ENCODE measurements around the gene JAZF1.

The JAZF1 gene

DNA sequence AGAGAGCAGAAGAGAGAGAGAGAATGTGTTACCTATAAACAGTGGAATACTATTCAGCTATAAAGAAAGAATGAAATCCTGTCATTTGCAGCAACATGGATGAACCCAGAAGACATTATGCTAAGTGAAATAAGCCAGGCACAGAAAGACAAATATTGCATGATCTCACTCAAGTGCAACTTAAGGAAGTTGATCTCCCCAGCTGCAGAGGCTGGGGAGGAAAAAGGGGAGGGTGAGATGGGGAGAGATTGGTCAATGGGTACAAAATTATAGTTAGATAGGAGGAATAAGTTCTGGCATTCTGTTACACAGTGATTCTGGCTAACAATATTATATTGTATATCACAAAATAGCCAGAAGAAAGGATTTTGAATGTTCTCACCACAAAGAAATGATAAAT, 11.2 kb upstream of the JAZF1 start:
- no peak for DNase-seq (ENCODE audit: low read depth in 3 of 3)

DNA sequence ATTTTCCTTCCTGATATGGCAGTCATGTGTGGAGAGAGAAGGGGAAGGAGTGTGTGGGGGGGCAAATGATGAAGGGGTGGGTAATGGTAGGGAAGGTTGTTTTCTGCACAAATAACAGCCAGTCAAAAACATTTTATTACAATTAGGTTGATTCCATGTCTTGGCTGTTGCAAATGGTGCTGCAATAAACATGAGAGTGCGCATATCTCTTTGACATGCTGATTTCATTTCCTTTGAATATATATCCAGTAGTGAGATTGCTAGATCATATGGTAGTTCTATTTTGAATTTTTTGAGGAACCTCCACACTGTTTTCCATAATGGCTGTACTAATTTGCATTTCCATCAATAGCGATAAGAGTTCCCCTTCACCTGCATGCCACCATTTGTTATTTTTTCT, 10.6 kb upstream of the JAZF1 start:
- DNase-seq (ENCODE audit: low read depth in 3 of 3) = no peak

- no peak for DNase-seq (ENCODE audit: low read depth in 3 of 3)
Observed at GRCh38 chr7:28190077-28190710, 9.6 kb upstream of the JAZF1 start.

DNA sequence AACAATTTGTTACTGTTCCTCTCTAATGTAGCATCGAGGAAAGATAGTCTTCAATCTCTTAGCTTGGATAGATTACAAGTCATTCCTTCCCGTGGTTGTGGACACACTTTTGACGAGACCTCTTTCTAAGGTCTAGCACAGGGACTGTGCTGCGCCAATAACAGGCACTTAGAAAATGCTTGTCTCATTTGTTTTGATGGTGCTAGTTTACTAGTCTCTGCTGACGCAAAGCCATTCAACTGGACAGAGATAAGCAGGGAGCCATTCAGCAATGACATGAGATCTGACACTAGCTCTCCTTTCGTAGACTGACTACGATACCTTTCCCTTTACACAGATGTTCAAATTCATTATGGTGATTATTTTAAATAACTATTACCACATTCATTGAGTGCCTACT, 6.4 kb upstream of the JAZF1 start:
- no peak for DNase-seq (ENCODE audit: low read depth in 3 of 3)

DNA sequence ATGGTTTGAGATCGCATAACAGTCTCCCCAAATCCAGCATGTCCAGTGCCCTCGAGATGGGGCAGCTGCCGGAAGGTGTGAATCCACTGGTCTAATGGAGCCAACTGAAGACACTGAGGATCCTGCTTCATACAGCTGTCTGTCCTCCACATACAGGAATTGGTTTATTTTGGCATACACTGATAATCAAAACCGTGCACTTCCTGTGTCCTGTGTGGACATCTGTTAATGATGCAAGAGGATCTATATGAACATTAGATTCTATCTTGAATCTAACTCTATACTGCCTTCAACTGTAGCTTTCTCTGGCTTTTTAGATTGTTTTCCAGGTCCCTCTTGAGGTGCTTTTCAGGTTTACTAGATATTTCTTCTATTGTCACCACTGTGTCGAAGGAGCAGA, 3.0 kb upstream of the JAZF1 start:
- DNase-seq (ENCODE audit: low read depth in 3 of 3) = no peak

DNA sequence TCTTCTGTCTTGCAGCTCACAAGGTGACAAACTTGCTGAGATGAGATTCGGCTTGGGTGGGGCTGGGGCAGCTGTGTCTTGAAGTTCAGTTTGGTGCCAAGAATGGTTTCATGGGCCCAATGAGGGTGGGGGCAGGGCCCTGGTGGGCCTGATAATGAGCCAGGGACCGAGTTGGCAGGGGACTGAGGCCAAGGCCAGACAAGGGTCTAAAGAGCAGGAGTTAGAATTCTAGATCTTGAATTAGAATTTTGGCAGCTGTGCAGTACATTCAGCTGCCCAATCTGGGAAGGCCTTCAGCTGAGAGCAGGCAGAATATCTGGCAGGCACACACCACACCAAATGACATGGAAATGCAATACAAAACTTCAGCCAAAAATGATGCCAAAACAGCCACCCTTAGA, 1.5 kb upstream of the JAZF1 start:
- no peak for DNase-seq (ENCODE audit: low read depth in 3 of 3)

- no peak for DNase-seq (ENCODE audit: low read depth in 3 of 3)
Observed at GRCh38 chr7:28181416-28181815, 821 bp upstream of the JAZF1 start.

- DNase-seq (ENCODE audit: low read depth in 3 of 3) = no peak
Observed at GRCh38 chr7:28180031-28180363, 598 bp downstream of the JAZF1 start.

DNA sequence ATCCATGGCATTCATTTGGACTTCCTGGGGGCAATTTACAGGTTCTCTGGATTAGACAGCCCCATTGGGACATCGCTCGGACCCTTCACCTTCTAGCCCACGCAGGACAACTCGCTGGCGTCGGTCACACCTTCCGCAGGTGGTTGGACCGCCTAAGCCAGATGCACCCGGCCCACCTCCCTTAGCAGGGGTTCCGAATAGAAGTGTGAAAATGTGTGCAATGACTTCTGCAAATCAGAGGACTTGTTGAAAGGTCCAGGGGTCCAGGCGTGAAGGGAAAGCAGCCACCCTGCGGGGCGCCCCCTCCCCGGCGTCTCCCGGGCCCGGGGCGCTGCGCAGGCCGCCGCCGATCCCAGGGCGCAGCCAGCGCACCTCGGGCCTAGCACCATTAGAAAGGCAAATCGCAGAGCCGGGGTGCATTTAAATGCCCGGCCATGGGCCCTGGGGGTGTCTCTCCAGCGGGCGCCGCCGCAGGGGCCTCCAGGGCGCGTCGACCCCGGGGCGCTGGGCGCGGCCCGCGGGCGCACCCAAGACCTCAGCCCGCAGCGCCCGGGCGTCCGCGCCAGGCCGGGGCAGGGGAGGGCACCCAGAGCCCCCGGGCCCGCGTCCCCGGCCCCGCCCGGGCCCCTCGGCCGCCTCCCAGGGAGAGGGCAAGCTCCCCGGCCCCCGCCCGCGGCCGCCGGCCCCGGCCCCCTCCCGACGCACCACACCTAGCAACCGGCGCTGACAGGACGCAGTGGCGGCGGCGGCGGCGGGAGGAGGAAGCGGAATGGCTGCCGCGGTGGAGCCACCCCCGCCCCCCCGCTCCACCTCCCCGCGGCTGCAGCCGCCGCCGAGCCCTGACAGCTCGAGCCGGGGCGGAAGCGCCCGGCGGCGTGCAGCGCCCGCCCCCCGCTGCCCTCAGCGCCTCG, 1.2 kb downstream of the JAZF1 start:
- DNase-seq (ENCODE audit: low read depth in 3 of 3) = peak; percentile 41 to 50 (median 46)

- no peak for DNase-seq (ENCODE audit: low read depth in 3 of 3)
Observed at GRCh38 chr7:28178599-28178998, 2.0 kb downstream of the JAZF1 start.

DNA sequence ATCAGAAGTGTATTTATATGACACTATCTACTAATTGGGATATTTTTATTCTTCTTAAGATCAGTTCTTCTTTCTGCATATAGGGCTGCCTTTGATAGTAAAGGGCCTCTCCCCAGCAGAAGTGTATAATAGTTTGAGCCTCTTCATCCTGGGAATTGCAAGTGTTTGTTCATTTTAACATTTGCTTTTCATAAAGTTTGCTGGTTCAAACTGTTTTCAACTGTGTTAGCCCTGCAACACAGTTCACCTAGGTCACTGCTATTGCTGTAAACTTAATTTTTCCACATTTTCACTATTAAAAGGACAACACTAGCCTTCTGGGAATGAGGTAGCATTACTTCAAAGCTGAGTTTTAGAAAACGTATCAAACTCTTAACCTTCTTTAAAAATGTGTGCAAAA, 2.8 kb downstream of the JAZF1 start:
- DNase-seq (ENCODE audit: low read depth in 3 of 3) = no peak

DNA sequence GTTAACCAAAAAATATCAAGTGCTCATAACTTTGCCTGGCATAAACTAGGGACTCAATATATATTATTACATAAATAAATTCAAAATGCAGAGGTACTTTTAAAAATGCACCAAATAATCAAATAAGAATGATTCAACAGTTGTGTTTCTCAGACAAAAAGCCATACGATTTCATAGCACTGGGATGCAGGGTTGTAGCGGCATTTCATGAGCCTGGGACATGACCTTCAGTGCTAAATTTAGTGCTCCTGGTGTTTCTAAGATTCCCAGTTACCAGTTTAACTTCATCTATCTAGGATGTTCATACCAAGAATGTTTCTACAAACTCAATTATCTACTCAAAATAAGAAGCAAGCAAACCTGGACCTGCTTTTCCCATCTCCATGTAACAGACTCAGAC, 4.0 kb downstream of the JAZF1 start:
- no peak for DNase-seq (ENCODE audit: low read depth in 3 of 3)

DNA sequence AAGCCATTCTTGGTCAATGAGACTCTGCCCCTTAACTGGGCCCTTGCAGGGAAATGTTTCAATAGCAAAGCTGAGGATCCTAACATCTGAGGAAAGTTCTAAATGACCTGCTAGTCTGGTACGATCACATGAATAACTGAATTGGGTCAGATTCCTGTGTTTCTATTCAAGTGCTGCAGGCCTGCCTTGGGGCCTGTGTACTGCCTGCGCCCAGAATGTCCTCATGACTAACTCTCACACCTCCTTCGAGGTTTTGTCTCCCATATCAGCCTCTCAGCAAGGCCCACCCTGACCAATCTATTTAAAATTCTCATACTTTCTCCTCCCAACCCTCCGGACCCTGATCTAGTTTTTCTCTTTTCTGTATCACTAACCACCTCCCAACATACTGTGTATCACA, 4.4 kb downstream of the JAZF1 start:
- DNase-seq (ENCODE audit: low read depth in 3 of 3) = no peak

DNA sequence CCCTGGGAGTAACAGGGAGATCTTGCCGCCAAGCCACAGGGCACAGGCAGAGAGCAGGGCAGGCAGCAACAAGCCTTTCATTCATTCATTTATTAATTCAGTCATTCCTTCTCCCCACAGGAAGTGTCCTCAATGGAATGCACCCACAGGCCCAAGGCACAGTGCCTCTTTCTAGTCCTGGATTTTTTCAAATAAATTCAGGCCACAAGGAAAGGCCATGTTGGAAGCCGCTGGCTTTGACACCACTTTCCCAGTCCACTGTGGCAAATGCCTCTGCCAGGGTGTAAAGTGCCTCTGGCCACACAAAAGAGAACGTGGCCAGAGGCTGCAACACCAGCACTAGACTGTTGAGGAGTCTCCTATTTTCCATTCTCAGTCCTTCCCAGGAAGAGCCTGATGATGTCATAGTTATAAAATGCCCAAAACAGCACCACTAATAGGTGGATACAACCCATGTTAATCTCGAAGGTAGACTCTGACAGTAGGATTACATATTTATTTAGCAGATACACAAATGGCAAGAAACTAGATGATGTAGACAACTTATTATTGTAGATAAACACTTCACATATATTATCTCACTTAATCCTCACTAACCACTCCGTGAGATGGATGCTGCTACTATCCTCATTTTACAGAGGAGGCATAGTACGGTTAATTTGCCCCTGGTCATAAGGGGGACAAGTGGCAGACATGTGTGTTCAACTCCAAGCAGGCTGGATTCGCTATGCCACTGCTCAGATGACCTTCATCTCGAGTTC, 5.5 kb downstream of the JAZF1 start:
- no peak for DNase-seq (ENCODE audit: low read depth in 3 of 3)

- no peak for DNase-seq (ENCODE audit: low read depth in 3 of 3)
Observed at GRCh38 chr7:28174442-28174841, 6.2 kb downstream of the JAZF1 start.

- no peak for DNase-seq (ENCODE audit: low read depth in 3 of 3)
Observed at GRCh38 chr7:28173531-28173930, 7.1 kb downstream of the JAZF1 start.

DNA sequence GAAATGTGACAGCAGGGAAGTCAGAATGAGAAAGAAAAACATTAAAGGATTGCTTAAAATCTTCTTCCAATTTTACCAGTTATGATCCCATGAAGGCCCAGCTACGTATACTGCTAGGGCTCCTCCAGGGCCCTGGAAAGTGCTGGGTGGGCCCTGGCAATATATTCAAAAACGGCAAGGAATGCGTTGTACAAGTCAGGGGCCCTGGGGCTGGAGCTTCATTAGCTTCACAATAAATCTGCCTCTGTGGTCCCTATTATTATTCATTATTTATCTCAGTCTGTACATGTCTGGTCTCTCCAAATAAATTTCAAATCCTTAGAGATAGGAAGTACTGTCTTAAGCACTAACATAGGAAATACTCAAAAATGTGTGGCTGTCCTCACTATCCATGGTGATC, 7.6 kb downstream of the JAZF1 start:
- DNase-seq (ENCODE audit: low read depth in 3 of 3) = no peak

GRCh38 chr7:28170701-28171100, 9.9 kb downstream of the JAZF1 start:
- DNase-seq (ENCODE audit: low read depth in 3 of 3) = no peak

- no peak for DNase-seq (ENCODE audit: low read depth in 3 of 3)
Observed at GRCh38 chr7:28169230-28169629, 11.4 kb downstream of the JAZF1 start.

GRCh38 chr7:28168393-28169158, 12.0 kb downstream of the JAZF1 start:
- no peak for DNase-seq (ENCODE audit: low read depth in 3 of 3)

DNA sequence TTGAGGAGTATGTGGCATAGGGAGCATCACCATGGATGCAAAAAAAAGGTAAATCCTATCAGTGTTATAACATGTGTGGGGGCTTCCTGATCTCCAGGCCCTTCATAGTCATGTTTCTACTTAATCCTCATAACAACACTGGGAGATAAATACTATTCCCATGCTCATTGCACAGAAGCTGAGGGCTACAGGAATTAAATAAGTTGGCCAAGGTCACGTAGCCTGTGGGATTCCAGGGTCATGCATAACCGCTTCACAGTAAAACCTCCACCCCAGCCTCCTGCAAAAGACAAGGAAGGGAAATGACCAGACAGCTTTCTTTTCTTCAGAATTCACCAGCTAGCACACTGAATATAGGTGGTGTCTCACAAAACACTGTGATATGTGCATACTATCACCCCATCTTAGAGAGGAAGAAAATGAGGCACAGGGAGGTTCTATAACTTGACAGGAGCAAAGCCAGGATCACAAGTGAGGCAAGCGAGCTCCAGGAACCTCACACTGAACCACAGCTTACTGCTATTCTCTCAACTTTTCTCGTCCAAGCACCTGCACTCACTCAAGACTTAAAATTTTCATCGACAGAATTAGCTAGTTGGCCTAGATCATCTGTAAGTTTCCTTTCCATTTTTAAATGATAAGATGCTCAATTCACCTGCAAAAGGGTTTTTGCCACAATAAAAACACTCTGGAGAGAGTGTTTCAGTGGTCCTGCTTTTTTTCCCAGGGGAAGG, 13.4 kb downstream of the JAZF1 start:
- no peak for DNase-seq (ENCODE audit: low read depth in 3 of 3)
